ENCODE results near the gene GAK. TPM values are rescaled to one million over a fixed set of nuclear protein-coding genes. Genes with fewer than 3 reads are reported as not detected.

The GAK gene
- polyA plus RNA-seq, 1 donor = 96.1 TPM

GRCh38 chr4:822361-823175 lies 109.5 kb downstream of the GAK start:
- H3K4me1 ChIP-seq (ENCODE audit: control insufficient read depth, insufficient read depth, low read length) = peaks cover 5% of the 10 kb centered on the region
- no peak overlapping the region for H3K27ac ChIP-seq (ENCODE audit: low read length)
- no peak for DNase-seq
- H3K4me3 ChIP-seq (ENCODE audit: low read length) = no peak overlapping the region
- H3K36me3 ChIP-seq (ENCODE audit: control insufficient read depth, insufficient read depth, low read length) = no peaks in the 10 kb centered on the region
- peaks cover 6% of the 10 kb centered on the region for H3K9me3 ChIP-seq (ENCODE audit: control insufficient read depth, low read depth, low read length)
- 39% methylated on average over 4 of the region's 24 CpGs for WGBS (ENCODE audit: insufficient coverage, low lambda C conversion rate)
- H3K27me3 ChIP-seq (ENCODE audit: control insufficient read depth, insufficient read depth, low read length) = peaks cover 52% of the 10 kb centered on the region

DNA sequence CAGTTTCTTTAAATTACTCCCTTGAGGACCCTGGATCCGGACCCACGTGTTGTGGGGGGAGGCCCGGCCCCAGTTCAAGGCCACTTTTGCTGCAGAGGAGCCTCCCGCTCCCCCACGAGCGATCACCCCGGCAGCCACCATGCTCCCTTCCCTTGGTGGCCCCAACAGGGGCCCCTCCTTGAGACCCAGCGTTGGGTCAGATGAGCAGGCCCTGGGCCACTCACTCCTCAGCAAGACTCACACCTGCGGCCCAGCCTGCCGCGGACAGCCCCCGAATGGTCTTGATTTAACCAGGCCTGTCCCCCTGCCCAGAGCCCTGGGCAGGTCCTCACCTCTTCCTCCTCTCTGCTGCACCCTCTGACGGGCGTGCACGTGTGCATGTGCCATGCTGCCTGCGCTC lies 110.5 kb downstream of the GAK start:
- Histone ChIP-seq H3K27me3 (ENCODE audit: control insufficient read depth, insufficient read depth, low read length) (peaks cover 43% of the 10 kb centered on the region), H3K4me1 (ENCODE audit: control insufficient read depth, insufficient read depth, low read length) (peaks cover 5% of the 10 kb centered on the region), H3K27ac (ENCODE audit: low read length) (no peak overlapping the region), H3K36me3 (ENCODE audit: control insufficient read depth, insufficient read depth, low read length) (no peaks in the 10 kb centered on the region), H3K9me3 (ENCODE audit: control insufficient read depth, low read depth, low read length) (peaks cover 6% of the 10 kb centered on the region), H3K4me3 (ENCODE audit: low read length) (no peak overlapping the region)
- WGBS (ENCODE audit: insufficient coverage, low lambda C conversion rate) = 54% methylated on average over 3 of the region's 16 CpGs
- DNase-seq = no peak

DNA sequence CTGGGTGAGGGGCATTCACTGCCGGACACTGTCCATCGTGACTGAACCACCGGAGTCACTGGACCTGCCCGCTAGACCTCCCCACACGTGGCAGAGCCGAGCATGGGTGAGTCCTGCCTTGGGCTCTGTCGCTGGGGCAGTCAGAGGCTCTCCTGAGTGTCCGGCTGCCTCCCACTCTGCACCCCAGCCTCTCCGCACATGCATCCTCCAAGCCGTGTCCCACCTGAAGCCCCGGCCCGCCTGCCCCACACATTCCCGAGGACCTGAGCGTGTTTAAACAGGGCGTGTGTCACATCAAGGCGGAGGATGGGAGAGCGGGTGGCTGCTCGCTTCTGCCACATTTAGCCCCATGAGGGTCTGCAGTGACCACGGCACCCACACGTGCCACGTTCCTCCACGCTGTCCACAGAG lies 110.9 kb downstream of the GAK start:
- Histone ChIP-seq H3K27me3 (ENCODE audit: control insufficient read depth, insufficient read depth, low read length) (peaks cover 41% of the 10 kb centered on the region), H3K27ac (ENCODE audit: low read length) (no peak overlapping the region), H3K9me3 (ENCODE audit: control insufficient read depth, low read depth, low read length) (peaks cover 6% of the 10 kb centered on the region), H3K36me3 (ENCODE audit: control insufficient read depth, insufficient read depth, low read length) (no peaks in the 10 kb centered on the region), H3K4me1 (ENCODE audit: control insufficient read depth, insufficient read depth, low read length) (peaks cover 5% of the 10 kb centered on the region), H3K4me3 (ENCODE audit: low read length) (no peak overlapping the region)
- WGBS (ENCODE audit: insufficient coverage, low lambda C conversion rate) = no CpG with 5 or more reads among the region's 22 CpGs
- DNase-seq = no peak

- no peak for DNase-seq
- 100% methylated on average over 1 of the region's 24 CpGs for WGBS (ENCODE audit: insufficient coverage, low lambda C conversion rate)
- peaks cover 41% of the 10 kb centered on the region for H3K27me3 ChIP-seq (ENCODE audit: control insufficient read depth, insufficient read depth, low read length)
- H3K4me1 ChIP-seq (ENCODE audit: control insufficient read depth, insufficient read depth, low read length) = peaks cover 5% of the 10 kb centered on the region
- no peak overlapping the region for H3K27ac ChIP-seq (ENCODE audit: low read length)
- H3K4me3 ChIP-seq (ENCODE audit: low read length) = no peak overlapping the region
- H3K36me3 ChIP-seq (ENCODE audit: control insufficient read depth, insufficient read depth, low read length) = no peaks in the 10 kb centered on the region
- peaks cover 6% of the 10 kb centered on the region for H3K9me3 ChIP-seq (ENCODE audit: control insufficient read depth, low read depth, low read length)
Measured at GRCh38 chr4:820230-821172, 111.6 kb downstream of the GAK start.

- H3K27me3 ChIP-seq (ENCODE audit: control insufficient read depth, insufficient read depth, low read length) = peaks cover 33% of the 10 kb centered on the region
- H3K36me3 ChIP-seq (ENCODE audit: control insufficient read depth, insufficient read depth, low read length) = no peaks in the 10 kb centered on the region
Measured at GRCh38 chr4:819401-820229, 112.5 kb downstream of the GAK start.

GRCh38 chr4:818106-818921 lies 113.8 kb downstream of the GAK start:
- no peak for DNase-seq
- peaks cover 20% of the 10 kb centered on the region for H3K27me3 ChIP-seq (ENCODE audit: control insufficient read depth, insufficient read depth, low read length)
- WGBS (ENCODE audit: insufficient coverage, low lambda C conversion rate) = no CpG with 5 or more reads among the region's 42 CpGs

More at GRCh38 chr4:819401-820229, 112.5 kb downstream of the GAK start:
- Histone ChIP-seq H3K4me1 (ENCODE audit: control insufficient read depth, insufficient read depth, low read length) (peaks cover 7% of the 10 kb centered on the region), H3K4me3 (ENCODE audit: low read length) (no peak overlapping the region), H3K9me3 (ENCODE audit: control insufficient read depth, low read depth, low read length) (peaks cover 6% of the 10 kb centered on the region), H3K27ac (ENCODE audit: low read length) (no peak overlapping the region)
- no CpG with 5 or more reads among the region's 20 CpGs for WGBS (ENCODE audit: insufficient coverage, low lambda C conversion rate)
- DNase-seq = no peak

GRCh38 chr4:815464-816146 lies 116.5 kb downstream of the GAK start:
- peaks cover 5% of the 10 kb centered on the region for H3K27me3 ChIP-seq (ENCODE audit: control insufficient read depth, insufficient read depth, low read length)
- H3K27ac ChIP-seq (ENCODE audit: low read length) = no peak overlapping the region
- H3K4me1 ChIP-seq (ENCODE audit: control insufficient read depth, insufficient read depth, low read length) = peaks cover 7% of the 10 kb centered on the region
- DNase-seq = peak; percentile 59 to 82
- H3K9me3 ChIP-seq (ENCODE audit: control insufficient read depth, low read depth, low read length) = peaks cover 3% of the 10 kb centered on the region
- WGBS (ENCODE audit: insufficient coverage, low lambda C conversion rate) = 0% methylated on average over 2 of the region's 11 CpGs
- H3K4me3 ChIP-seq (ENCODE audit: low read length) = no peak overlapping the region
- H3K36me3 ChIP-seq (ENCODE audit: control insufficient read depth, insufficient read depth, low read length) = no peaks in the 10 kb centered on the region

More at GRCh38 chr4:818106-818921, 113.8 kb downstream of the GAK start:
- Histone ChIP-seq H3K9me3 (ENCODE audit: control insufficient read depth, low read depth, low read length) (peaks cover 3% of the 10 kb centered on the region), H3K36me3 (ENCODE audit: control insufficient read depth, insufficient read depth, low read length) (no peaks in the 10 kb centered on the region), H3K4me1 (ENCODE audit: control insufficient read depth, insufficient read depth, low read length) (peaks cover 7% of the 10 kb centered on the region), H3K4me3 (ENCODE audit: low read length) (no peak overlapping the region), H3K27ac (ENCODE audit: low read length) (no peak overlapping the region)

DNA sequence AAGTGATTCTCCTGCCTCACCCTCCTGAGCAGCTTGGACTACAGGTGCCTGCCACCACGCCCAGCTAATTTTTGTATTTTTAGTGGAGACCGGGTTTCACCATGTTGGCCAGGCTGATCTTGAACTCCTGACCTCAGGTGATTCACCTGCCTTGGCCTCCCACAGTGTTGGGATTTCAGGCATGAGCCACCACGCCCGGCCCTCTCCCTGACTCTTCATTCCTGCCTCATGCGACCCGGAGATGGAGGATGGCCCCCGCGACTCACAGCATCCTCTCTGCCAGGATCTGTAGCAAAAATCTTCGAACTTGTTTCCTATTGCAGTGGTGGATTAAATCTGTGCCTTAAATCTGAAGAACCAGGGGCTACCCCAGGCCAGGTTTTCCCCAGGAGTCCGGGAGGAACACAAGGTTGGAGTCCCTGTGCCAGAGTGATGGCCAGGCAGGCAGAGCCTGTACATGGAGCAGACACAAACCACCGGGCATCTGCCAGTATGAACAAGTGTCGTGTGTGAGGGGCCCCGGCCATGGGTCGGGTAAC lies 117.7 kb downstream of the GAK start:
- Histone ChIP-seq H3K4me1 (ENCODE audit: control insufficient read depth, insufficient read depth, low read length) (peaks cover 7% of the 10 kb centered on the region), H3K27ac (ENCODE audit: low read length) (no peak overlapping the region), H3K36me3 (ENCODE audit: control insufficient read depth, insufficient read depth, low read length) (no peaks in the 10 kb centered on the region), H3K9me3 (ENCODE audit: control insufficient read depth, low read depth, low read length) (no peaks in the 10 kb centered on the region), H3K4me3 (ENCODE audit: low read length) (no peak overlapping the region), H3K27me3 (ENCODE audit: control insufficient read depth, insufficient read depth, low read length) (peaks cover 2% of the 10 kb centered on the region)
- DNase-seq = no peak
- no CpG with 5 or more reads among the region's 14 CpGs for WGBS (ENCODE audit: insufficient coverage, low lambda C conversion rate)

- Histone ChIP-seq H3K9me3 (ENCODE audit: control insufficient read depth, low read depth, low read length) (peaks cover 1% of the 10 kb centered on the region), H3K27ac (ENCODE audit: low read length) (no peak overlapping the region), H3K4me1 (ENCODE audit: control insufficient read depth, insufficient read depth, low read length) (peaks cover 7% of the 10 kb centered on the region), H3K4me3 (ENCODE audit: low read length) (no peak overlapping the region), H3K36me3 (ENCODE audit: control insufficient read depth, insufficient read depth, low read length) (no peaks in the 10 kb centered on the region), H3K27me3 (ENCODE audit: control insufficient read depth, insufficient read depth, low read length) (no peaks in the 10 kb centered on the region)
- DNase-seq = no peak
- WGBS (ENCODE audit: insufficient coverage, low lambda C conversion rate) = no CpG with 5 or more reads among the region's 10 CpGs
Measured at GRCh38 chr4:813900-814299, 118.2 kb downstream of the GAK start.
